SK-N-SH (cell line): ENCODE results near the gene NEURL1. TPM values are rescaled to one million over a fixed set of nuclear protein-coding genes. Genes with fewer than 3 reads are reported as not detected.

Experiments
- CTCF ChIA-PET: fragments of 300-600, 350-600 bp; formaldehyde crosslinking; extraction: SDS; loops from one replicate; lab custom pipeline; 2021; lab: Yijun Ruan, JAX
- POLR2A ChIA-PET: fragments of 350-600 bp; sonication (Branson Sonifier 250); formaldehyde crosslinking; extraction: SDS; loops from one replicate; lab custom pipeline; 2020; ENCODE audit warnings: antibody characterized with exemption, inconsistent platforms; lab: Yijun Ruan, JAX
- DNase-seq: peaks from one replicate; pipeline ENCODE4 v3.0.0; 2012
- H2AFZ ChIP-seq: fragments of 200-600 bp; sonication (generic); 2 replicates; pipeline ENCODE4 v1.8.1; 2016; ENCODE audit warnings: antibody characterized with exemption, mild to moderate bottlenecking, low read depth
- H3F3A ChIP-seq: fragments of 200-600 bp; sonication (generic); replicated peaks from 2 replicates; pipeline ENCODE3; 2016; ENCODE audit warnings: antibody characterized with exemption, mild to moderate bottlenecking; ENCODE audit not compliant: insufficient read depth
- H3K27ac ChIP-seq, 2 experiments: fragments of 200-500 bp in 1 of 2; fragments of 200-600 bp in 1 of 2; sonication (Bioruptor generic) in 1 of 2; sonication (generic), shearing (Covaris generic) in 1 of 2; 2 replicates each; pipeline versions ENCODE4 v1.5.1 to v1.6.1; 2014 to 2016; ENCODE audit warnings: low read depth in 2 of 2, inconsistent platforms in 1 of 2, low read length in 1 of 2, mild to moderate bottlenecking in 1 of 2, mixed read lengths in 1 of 2
- H3K27me3 ChIP-seq: fragments of 200-600 bp; sonication (generic), shearing (Covaris generic); 2 replicates; pipeline ENCODE4 v1.6.1; 2016; ENCODE audit warnings: mixed run types; ENCODE audit not compliant: insufficient read depth
- H3K36me3 ChIP-seq, 2 experiments: fragments of 200-500 bp in 1 of 2; fragments of 200-600 bp in 1 of 2; sonication (Bioruptor generic) in 1 of 2; sonication (generic) in 1 of 2; replicated peaks in 1 of 2; 2 replicates each; pipeline versions ENCODE3 to v1.5.1; 2014 to 2016; ENCODE audit warnings: low read length in 1 of 2, mild to moderate bottlenecking in 1 of 2; ENCODE audit not compliant: insufficient read depth in 2 of 2, control insufficient read depth in 1 of 2
- H3K4me1 ChIP-seq, 2 experiments: fragments of 200-500 bp in 1 of 2; fragments of 200-600 bp in 1 of 2; sonication (Bioruptor generic) in 1 of 2; sonication (generic), shearing (Covaris generic) in 1 of 2; 2 replicates each; pipeline versions ENCODE4 v1.5.1 to v1.6.1; 2014 to 2016; ENCODE audit warnings: low read depth in 1 of 2, low read length in 1 of 2, mixed run types in 1 of 2; ENCODE audit not compliant: insufficient read depth in 2 of 2, control insufficient read depth in 1 of 2
- H3K4me2 ChIP-seq: fragments of 200-600 bp; sonication (generic), shearing (Covaris generic); 2 replicates; pipeline ENCODE4 v1.6.1; 2017; ENCODE audit warnings: mixed run types
- H3K4me3 ChIP-seq, 2 experiments: fragments of 200-500 bp in 1 of 2; fragments of 200-600 bp in 1 of 2; sonication (Bioruptor generic) in 1 of 2; sonication (generic), shearing (Covaris generic) in 1 of 2; 2 replicates each; pipeline versions ENCODE4 v1.5.1 to v1.8.1; 2014 to 2016; ENCODE audit warnings: low read depth in 2 of 2, inconsistent platforms in 1 of 2, low read length in 1 of 2, mild to moderate bottlenecking in 1 of 2, mixed read lengths in 1 of 2, moderate library complexity in 1 of 2
- H3K79me2 ChIP-seq: fragments of 200-600 bp; sonication (generic); 2 replicates; pipeline ENCODE4 v1.8.1; 2017; ENCODE audit warnings: mild to moderate bottlenecking; ENCODE audit not compliant: insufficient read depth
- H3K9ac ChIP-seq: fragments of 200-600 bp; sonication (generic); 2 replicates; pipeline ENCODE4 v1.6.1; 2017; ENCODE audit warnings: mixed run types
- H3K9me2 ChIP-seq: fragments of 200-600 bp; sonication (generic); 2 replicates; pipeline ENCODE4 v1.6.1; 2017; ENCODE audit warnings: mixed run types
- H3K9me3 ChIP-seq: fragments of 200-600 bp; sonication (generic); 2 replicates; pipeline ENCODE4 v1.6.1; 2017; ENCODE audit warnings: mixed run types, mild to moderate bottlenecking, moderate library complexity
- H4K20me1 ChIP-seq: fragments of 200-600 bp; sonication (generic); 2 replicates; pipeline ENCODE4 v1.6.1; 2017; ENCODE audit warnings: mild to moderate bottlenecking, mixed run types; ENCODE audit not compliant: insufficient read depth
- ELF1 ChIP-seq: IDR thresholded peaks from 2 replicates; pipeline ENCODE4 v1.4.0; 2012
- EZH2phosphoT487 ChIP-seq: fragments of 200-600 bp; sonication (generic); IDR thresholded peaks from 2 replicates; pipeline ENCODE4 v1.6.1; 2017; ENCODE audit warnings: low read depth, mixed run types, mild to moderate bottlenecking, antibody characterized with exemption, moderate library complexity, borderline replicate concordance
- FOXJ3 ChIP-seq: sonication (generic); formaldehyde crosslinking; IDR thresholded peaks from 2 replicates; pipeline ENCODE4 v1.5.1; 2020; ENCODE audit warnings: mild to moderate bottlenecking, missing genetic modification reagents
- FOXM1 ChIP-seq: IDR thresholded peaks from 2 replicates; pipeline ENCODE4 v1.4.0; 2012; ENCODE audit warnings: low read depth, mild to moderate bottlenecking
- GABPA ChIP-seq: IDR thresholded peaks from 2 replicates; pipeline ENCODE4 v1.4.0; 2012; ENCODE audit warnings: low read depth, mild to moderate bottlenecking
- IRF3 ChIP-seq: fragments of 150-350 bp; IDR thresholded peaks from 2 replicates; pipeline ENCODE4 v1.6.1; 2016; ENCODE audit warnings: mild to moderate bottlenecking, low read depth, low read length
- JUND ChIP-seq: IDR thresholded peaks from 2 replicates; pipeline ENCODE4 v1.4.0; 2012
- MEF2A ChIP-seq: IDR thresholded peaks from 2 replicates; pipeline ENCODE4 v1.4.0; 2012; ENCODE audit warnings: low read depth, borderline replicate concordance
- MXI1 ChIP-seq: IDR thresholded peaks from 2 replicates; pipeline ENCODE4 v1.6.1; 2012; ENCODE audit warnings: mild to moderate bottlenecking, low read depth, low read length, improper control_type of control experiment
- NRF1 ChIP-seq: IDR thresholded peaks from 2 replicates; pipeline ENCODE4 v1.6.1; 2012; ENCODE audit warnings: low read depth, mild to moderate bottlenecking, low read length
- RAD21 ChIP-seq: IDR thresholded peaks from 2 replicates; pipeline ENCODE4 v1.6.1; 2012; ENCODE audit warnings: mild to moderate bottlenecking, low read length
- RFX5 ChIP-seq: IDR thresholded peaks from 2 replicates; pipeline ENCODE4 v1.6.1; 2012; ENCODE audit warnings: mild to moderate bottlenecking, improper control_type of control experiment, low read length
- RXRA ChIP-seq: IDR thresholded peaks from 2 replicates; pipeline ENCODE4 v1.4.0; 2012; ENCODE audit warnings: low read depth, mild to moderate bottlenecking, borderline replicate concordance
- TAF1 ChIP-seq: IDR thresholded peaks from 2 replicates; pipeline ENCODE4 v1.6.1; 2012; ENCODE audit warnings: low read depth, mild to moderate bottlenecking, low read length, moderate library complexity, borderline replicate concordance
- TCF12 ChIP-seq: IDR thresholded peaks from 2 replicates; pipeline ENCODE4 v1.4.0; 2012
- ZBTB33 ChIP-seq: IDR thresholded peaks from 2 replicates; pipeline ENCODE4 v1.4.0; 2012; ENCODE audit warnings: low read depth, borderline replicate concordance
- WGBS: methylation state at CpG from one replicate; pipeline ENCODE4 v1.1.6; 2017; ENCODE audit warnings: low lambda C conversion rate; 5-methylcytosine and 5-hydroxymethylcytosine counted together
- polyA plus RNA-seq, 3 experiments: library from polyadenylated mRNA; depleted of rRNA; stranded (reverse); fragments of >200 nt; gene quantifications; 2 replicates each; pipeline ENCODE4 v1.2.3, GENCODE V29; 2012
- TF ChIP-seq, protein P1 (sequence below): IDR thresholded peaks from 2 replicates; pipeline ENCODE4 v1.6.1; 2012; ENCODE audit warnings: mild to moderate bottlenecking, low read depth, low read length, moderate library complexity
- TF ChIP-seq, protein P2 (sequence below): fragments of 150-350 bp; IDR thresholded peaks from 2 replicates; pipeline ENCODE4 v1.6.1; 2017; ENCODE audit warnings: antibody characterized with exemption, low read length, low read depth, borderline replicate concordance
- TF ChIP-seq, protein P3 (sequence below): IDR thresholded peaks from 2 replicates; pipeline ENCODE4; 2012
- TF ChIP-seq, protein P4 (sequence below): fragments of 200-600 bp; sonication (generic); IDR thresholded peaks from 2 replicates; pipeline ENCODE4 v1.6.1; 2017; ENCODE audit warnings: antibody characterized with exemption, mild to moderate bottlenecking, moderate library complexity

The NEURL1 gene
- polyA plus RNA-seq, 1 of the 3 experiments (the other 2 are of a cell fraction), result 0.05 TPM

DNA sequence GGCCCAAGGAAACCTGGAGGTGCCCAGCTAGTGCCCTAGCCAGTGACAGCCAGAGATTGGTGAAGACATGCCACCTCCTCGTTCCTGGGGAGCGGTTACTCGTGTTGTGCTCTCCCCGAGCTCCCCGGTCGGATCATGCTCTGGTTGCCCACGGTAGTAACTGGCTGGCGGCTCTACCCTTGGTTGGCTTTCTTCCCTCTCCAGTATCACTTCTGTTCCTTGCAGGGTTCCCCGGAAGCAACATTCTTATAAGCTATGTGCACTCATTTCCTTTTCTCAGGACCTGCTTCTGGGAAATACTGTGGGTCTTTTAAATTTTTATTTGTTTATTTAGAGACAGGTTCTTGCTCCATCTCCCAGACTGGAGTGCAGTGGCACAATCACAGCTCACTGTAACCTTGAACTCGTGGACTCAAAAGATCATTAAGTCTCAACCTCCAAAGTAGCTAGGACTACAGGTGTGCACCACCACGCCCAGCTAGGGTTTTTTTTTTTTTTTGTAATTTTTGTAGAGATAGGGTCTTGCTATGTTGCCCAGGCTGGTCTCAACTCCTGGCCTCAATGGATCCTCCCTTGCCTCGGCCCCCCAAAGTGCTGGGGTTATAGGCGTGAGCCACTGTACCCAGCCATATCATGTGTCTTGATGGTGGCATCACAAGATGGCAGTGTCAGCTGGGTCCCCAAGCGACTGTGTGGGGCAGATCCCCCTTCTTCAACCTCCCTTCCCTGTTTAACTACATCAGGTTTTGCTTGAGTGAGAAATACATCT lies 27.9 kb upstream of the NEURL1 start:
- Histone ChIP-seq H4K20me1 (no peaks in the 10 kb centered on the region), H2AFZ (no peak overlapping the region), H3K27me3 (no peaks in the 10 kb centered on the region), H3K36me3 (no peaks in the 10 kb centered on the region), H3K27ac (no peak overlapping the region), H3K4me3 (no peak overlapping the region), H3K4me1 (no peaks in the 10 kb centered on the region), H3K9me3 (no peaks in the 10 kb centered on the region), H3K4me2 (no peak overlapping the region), H3K79me2 (no peaks in the 10 kb centered on the region), H3K9ac (no peak overlapping the region)
- ChIA-PET CTCF (interaction anchor here (0.6 to 2.1 kb wide), 5 partner anchors 10 to 1440 kb away, joined by 3 to 8 read pairs (median 4); no protein-coding TSS in a partner anchor), POLR2A (no interaction called here)
- 77% methylated on average over 14 of the region's 14 CpGs for WGBS
- no peak for DNase-seq
- TF ChIP-seq, protein P1, sequence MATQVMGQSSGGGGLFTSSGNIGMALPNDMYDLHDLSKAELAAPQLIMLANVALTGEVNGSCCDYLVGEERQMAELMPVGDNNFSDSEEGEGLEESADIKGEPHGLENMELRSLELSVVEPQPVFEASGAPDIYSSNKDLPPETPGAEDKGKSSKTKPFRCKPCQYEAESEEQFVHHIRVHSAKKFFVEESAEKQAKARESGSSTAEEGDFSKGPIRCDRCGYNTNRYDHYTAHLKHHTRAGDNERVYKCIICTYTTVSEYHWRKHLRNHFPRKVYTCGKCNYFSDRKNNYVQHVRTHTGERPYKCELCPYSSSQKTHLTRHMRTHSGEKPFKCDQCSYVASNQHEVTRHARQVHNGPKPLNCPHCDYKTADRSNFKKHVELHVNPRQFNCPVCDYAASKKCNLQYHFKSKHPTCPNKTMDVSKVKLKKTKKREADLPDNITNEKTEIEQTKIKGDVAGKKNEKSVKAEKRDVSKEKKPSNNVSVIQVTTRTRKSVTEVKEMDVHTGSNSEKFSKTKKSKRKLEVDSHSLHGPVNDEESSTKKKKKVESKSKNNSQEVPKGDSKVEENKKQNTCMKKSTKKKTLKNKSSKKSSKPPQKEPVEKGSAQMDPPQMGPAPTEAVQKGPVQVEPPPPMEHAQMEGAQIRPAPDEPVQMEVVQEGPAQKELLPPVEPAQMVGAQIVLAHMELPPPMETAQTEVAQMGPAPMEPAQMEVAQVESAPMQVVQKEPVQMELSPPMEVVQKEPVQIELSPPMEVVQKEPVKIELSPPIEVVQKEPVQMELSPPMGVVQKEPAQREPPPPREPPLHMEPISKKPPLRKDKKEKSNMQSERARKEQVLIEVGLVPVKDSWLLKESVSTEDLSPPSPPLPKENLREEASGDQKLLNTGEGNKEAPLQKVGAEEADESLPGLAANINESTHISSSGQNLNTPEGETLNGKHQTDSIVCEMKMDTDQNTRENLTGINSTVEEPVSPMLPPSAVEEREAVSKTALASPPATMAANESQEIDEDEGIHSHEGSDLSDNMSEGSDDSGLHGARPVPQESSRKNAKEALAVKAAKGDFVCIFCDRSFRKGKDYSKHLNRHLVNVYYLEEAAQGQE, result no peak
- TF ChIP-seq FOXM1, result no peak
- TF ChIP-seq GABPA, result no peak
- no peak for TF ChIP-seq MXI1
- no peak for TF ChIP-seq TCF12
- no peak for TF ChIP-seq RFX5
- TF ChIP-seq, protein P2, sequence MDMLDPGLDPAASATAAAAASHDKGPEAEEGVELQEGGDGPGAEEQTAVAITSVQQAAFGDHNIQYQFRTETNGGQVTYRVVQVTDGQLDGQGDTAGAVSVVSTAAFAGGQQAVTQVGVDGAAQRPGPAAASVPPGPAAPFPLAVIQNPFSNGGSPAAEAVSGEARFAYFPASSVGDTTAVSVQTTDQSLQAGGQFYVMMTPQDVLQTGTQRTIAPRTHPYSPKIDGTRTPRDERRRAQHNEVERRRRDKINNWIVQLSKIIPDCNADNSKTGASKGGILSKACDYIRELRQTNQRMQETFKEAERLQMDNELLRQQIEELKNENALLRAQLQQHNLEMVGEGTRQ, result no peak
- TF ChIP-seq RXRA, result no peak
- no peak for TF ChIP-seq TAF1
- no peak for TF ChIP-seq ZBTB33
- TF ChIP-seq EZH2phosphoT487, result no peak
- TF ChIP-seq, protein P3, sequence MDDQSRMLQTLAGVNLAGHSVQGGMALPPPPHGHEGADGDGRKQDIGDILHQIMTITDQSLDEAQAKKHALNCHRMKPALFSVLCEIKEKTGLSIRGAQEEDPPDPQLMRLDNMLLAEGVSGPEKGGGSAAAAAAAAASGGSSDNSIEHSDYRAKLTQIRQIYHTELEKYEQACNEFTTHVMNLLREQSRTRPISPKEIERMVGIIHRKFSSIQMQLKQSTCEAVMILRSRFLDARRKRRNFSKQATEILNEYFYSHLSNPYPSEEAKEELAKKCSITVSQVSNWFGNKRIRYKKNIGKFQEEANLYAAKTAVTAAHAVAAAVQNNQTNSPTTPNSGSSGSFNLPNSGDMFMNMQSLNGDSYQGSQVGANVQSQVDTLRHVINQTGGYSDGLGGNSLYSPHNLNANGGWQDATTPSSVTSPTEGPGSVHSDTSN, result no peak
- TF ChIP-seq, protein P4, sequence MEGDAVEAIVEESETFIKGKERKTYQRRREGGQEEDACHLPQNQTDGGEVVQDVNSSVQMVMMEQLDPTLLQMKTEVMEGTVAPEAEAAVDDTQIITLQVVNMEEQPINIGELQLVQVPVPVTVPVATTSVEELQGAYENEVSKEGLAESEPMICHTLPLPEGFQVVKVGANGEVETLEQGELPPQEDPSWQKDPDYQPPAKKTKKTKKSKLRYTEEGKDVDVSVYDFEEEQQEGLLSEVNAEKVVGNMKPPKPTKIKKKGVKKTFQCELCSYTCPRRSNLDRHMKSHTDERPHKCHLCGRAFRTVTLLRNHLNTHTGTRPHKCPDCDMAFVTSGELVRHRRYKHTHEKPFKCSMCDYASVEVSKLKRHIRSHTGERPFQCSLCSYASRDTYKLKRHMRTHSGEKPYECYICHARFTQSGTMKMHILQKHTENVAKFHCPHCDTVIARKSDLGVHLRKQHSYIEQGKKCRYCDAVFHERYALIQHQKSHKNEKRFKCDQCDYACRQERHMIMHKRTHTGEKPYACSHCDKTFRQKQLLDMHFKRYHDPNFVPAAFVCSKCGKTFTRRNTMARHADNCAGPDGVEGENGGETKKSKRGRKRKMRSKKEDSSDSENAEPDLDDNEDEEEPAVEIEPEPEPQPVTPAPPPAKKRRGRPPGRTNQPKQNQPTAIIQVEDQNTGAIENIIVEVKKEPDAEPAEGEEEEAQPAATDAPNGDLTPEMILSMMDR, result no peak
- no peak for TF ChIP-seq ELF1
- TF ChIP-seq JUND, result no peak
- no peak for TF ChIP-seq NRF1
- no peak for TF ChIP-seq MEF2A
- no peak for TF ChIP-seq IRF3
- TF ChIP-seq RAD21, result no peak
- no peak for TF ChIP-seq FOXJ3 (CRISPR knock-in tag)
- TF ChIP-seq, all 33 proteins: peak for 0
- Histone ChIP-seq H3F3A (no peaks in the 10 kb centered on the region), H3K9me2 (no peaks in the 10 kb centered on the region)
